GM12865 (cell line): ENCODE data around the gene EGR2.

Source experiments
- DNase-seq: peaks from one replicate; pipeline ENCODE4 v3.0.0; 2010; ENCODE audit warnings: low read depth
- H3K4me3 ChIP-seq: 2 replicates; pipeline ENCODE4 v1.5.1; 2011; ENCODE audit warnings: mild to moderate bottlenecking, low read depth, low read length, control low read depth
- TF ChIP-seq, protein P1 (sequence below): IDR thresholded peaks from 2 replicates; pipeline ENCODE4 v1.5.1; 2011; ENCODE audit warnings: low read length, control low read depth, low read depth, inconsistent platforms; ENCODE audit not compliant: insufficient read depth; ENCODE audit errors: missing control alignments

Gene EGR2

DNA sequence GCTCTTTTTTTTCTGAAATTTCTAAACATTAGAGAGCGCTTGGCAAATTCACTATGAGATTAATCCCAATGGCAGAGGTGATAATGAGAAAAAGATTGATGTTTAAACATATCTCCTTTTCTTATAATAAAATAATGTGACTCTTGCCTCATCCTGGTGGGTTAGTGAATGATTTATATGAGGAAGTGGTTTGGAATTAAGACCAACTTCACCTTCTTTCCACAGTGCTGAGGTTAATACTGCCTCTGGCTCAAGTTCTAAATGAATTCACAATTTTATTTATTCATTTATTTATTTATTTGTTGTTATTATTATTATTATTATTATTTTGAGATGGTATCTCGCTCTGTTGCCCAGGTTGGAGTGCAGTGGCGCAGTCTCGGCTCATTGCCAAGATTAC lies 52.2 kb downstream of the EGR2 start:
- TF ChIP-seq, protein P1, sequence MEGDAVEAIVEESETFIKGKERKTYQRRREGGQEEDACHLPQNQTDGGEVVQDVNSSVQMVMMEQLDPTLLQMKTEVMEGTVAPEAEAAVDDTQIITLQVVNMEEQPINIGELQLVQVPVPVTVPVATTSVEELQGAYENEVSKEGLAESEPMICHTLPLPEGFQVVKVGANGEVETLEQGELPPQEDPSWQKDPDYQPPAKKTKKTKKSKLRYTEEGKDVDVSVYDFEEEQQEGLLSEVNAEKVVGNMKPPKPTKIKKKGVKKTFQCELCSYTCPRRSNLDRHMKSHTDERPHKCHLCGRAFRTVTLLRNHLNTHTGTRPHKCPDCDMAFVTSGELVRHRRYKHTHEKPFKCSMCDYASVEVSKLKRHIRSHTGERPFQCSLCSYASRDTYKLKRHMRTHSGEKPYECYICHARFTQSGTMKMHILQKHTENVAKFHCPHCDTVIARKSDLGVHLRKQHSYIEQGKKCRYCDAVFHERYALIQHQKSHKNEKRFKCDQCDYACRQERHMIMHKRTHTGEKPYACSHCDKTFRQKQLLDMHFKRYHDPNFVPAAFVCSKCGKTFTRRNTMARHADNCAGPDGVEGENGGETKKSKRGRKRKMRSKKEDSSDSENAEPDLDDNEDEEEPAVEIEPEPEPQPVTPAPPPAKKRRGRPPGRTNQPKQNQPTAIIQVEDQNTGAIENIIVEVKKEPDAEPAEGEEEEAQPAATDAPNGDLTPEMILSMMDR: no peak
- H3K4me3 ChIP-seq: no peak overlapping the region
- DNase-seq: no peak

DNA sequence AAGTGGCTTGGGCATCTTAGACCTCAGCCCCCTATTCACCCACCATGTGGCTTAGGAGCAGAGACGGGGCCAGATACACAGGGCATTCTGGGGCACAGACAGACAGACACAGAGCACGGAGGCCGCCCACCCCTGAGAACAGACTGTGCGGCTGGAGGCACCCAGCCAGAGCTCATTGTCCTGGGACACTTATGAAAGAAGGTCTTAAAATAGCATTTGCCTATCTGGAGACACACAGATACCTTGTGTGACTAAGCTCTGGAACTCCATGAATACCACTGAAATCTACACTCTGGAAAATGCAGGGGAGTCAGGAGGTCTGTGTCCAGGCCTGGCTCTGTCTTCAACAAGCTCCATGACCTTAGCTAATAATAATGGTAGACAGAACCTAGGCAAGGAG lies 53.0 kb downstream of the EGR2 start:
- TF ChIP-seq, protein P1: no peak
- H3K4me3 ChIP-seq: no peak overlapping the region
- no peak for DNase-seq
